PC-9 (cell line): ENCODE measurements around the gene SLC25A26.

Experiments
- EZH2 ChIP-seq: fragments of 200-600 bp; sonication (generic); IDR thresholded peaks from 2 replicates; pipeline ENCODE4 v1.8.0; 2017; ENCODE audit warnings: antibody characterized with exemption, low read depth
- TF ChIP-seq, protein P1 (sequence below): fragments of 200-600 bp; sonication (generic); conservative IDR thresholded peaks from 2 replicates; pipeline ENCODE4 v1.6.1; 2017; ENCODE audit warnings: mixed run types, antibody characterized with exemption, mild to moderate bottlenecking, moderate library complexity

DNA sequence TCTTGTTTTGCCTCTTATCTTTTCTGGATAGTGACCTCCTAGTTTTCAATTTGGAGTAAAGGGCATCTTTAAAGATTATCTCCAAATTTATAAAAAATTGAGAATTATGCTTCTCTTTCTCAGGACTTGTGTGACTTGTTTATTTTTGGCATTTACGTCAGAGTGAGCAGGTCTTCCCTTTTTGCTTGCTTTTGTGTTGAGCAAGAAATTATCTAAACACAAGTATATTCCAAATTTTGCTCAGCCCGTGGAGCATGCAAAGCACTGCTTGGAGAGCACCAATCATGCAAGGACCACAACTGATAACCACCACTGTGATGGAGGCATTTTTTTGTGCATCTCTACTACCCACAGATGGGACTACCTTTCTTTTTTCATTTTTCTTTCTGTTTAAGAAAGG is 7.1 kb downstream of the SLC25A26 start:
- TF ChIP-seq, protein P1, sequence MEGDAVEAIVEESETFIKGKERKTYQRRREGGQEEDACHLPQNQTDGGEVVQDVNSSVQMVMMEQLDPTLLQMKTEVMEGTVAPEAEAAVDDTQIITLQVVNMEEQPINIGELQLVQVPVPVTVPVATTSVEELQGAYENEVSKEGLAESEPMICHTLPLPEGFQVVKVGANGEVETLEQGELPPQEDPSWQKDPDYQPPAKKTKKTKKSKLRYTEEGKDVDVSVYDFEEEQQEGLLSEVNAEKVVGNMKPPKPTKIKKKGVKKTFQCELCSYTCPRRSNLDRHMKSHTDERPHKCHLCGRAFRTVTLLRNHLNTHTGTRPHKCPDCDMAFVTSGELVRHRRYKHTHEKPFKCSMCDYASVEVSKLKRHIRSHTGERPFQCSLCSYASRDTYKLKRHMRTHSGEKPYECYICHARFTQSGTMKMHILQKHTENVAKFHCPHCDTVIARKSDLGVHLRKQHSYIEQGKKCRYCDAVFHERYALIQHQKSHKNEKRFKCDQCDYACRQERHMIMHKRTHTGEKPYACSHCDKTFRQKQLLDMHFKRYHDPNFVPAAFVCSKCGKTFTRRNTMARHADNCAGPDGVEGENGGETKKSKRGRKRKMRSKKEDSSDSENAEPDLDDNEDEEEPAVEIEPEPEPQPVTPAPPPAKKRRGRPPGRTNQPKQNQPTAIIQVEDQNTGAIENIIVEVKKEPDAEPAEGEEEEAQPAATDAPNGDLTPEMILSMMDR = no peak
- no peak for TF ChIP-seq EZH2
